Smooth muscle cell (in vitro differentiated cells): ENCODE data around the gene ZNF22. TPM values are rescaled to one million over a fixed set of nuclear protein-coding genes. Genes with fewer than 3 reads are reported as not detected.
A peak's percentile ranks its signal among the peaks of the same experiment; 100 is the strongest.

Experiments used
- DNase-seq: peaks from one replicate; lab custom pipeline; 2025; ENCODE audit not compliant: unreplicated experiment; lab: John Stamatoyannopoulos, UW
- H2AFZ ChIP-seq: fragments of 200-600 bp; sonication (generic); 2 replicates; pipeline ENCODE4 v1.6.0; 2016; ENCODE audit warnings: antibody characterized with exemption, low read depth, mild to moderate bottlenecking
- H3F3A ChIP-seq: fragments of 200-600 bp; sonication (generic); 2 replicates; pipeline ENCODE4 v1.6.0; 2017; ENCODE audit warnings: antibody characterized with exemption, low read depth
- H3K27ac ChIP-seq: fragments of 200-600 bp; sonication (generic); 2 replicates; pipeline ENCODE4 v1.5.1; 2016; ENCODE audit warnings: low read depth, mild to moderate bottlenecking
- H3K27me3 ChIP-seq: fragments of 200-600 bp; sonication (generic); 2 replicates; pipeline ENCODE4 v1.6.1; 2016; ENCODE audit warnings: low read depth, mild to moderate bottlenecking
- H3K36me3 ChIP-seq: fragments of 200-600 bp; sonication (generic); 2 replicates; pipeline ENCODE4 v1.5.1; 2016; ENCODE audit warnings: low read depth
- H3K4me1 ChIP-seq: fragments of 200-600 bp; sonication (generic); 2 replicates; pipeline ENCODE4 v1.5.1; 2016; ENCODE audit warnings: low read depth
- H3K4me2 ChIP-seq: fragments of 200-600 bp; sonication (generic); 2 replicates; pipeline ENCODE4 v1.6.0; 2016; ENCODE audit warnings: mild to moderate bottlenecking
- H3K4me3 ChIP-seq: fragments of 200-600 bp; sonication (generic); 2 replicates; pipeline ENCODE4 v1.5.1; 2016; ENCODE audit warnings: mild to moderate bottlenecking
- H3K79me2 ChIP-seq: fragments of 200-600 bp; sonication (generic); 2 replicates; pipeline ENCODE4 v1.6.0; 2016; ENCODE audit warnings: low read depth, mild to moderate bottlenecking
- H3K9ac ChIP-seq: fragments of 200-600 bp; sonication (generic); 2 replicates; pipeline ENCODE4 v1.6.0; 2016; ENCODE audit warnings: low read depth
- H3K9me3 ChIP-seq: fragments of 200-600 bp; sonication (generic); replicated peaks from 2 replicates; pipeline ENCODE4 v1.5.1; 2016; ENCODE audit warnings: low read depth
- H4K20me1 ChIP-seq: fragments of 200-600 bp; sonication (generic); 2 replicates; pipeline ENCODE4 v1.6.0; 2016; ENCODE audit warnings: low read depth
- CTCF ChIP-seq: fragments of 200-600 bp; sonication (generic); IDR thresholded peaks from 2 replicates; pipeline ENCODE4 v1.5.1; 2017; ENCODE audit warnings: borderline replicate concordance, mild to moderate bottlenecking, antibody characterized with exemption; ENCODE audit not compliant: insufficient read depth, poor library complexity, severe bottlenecking
- WGBS: methylation state at CpG from one replicate; pipeline ENCODE4 v1.1.7; 2016; ENCODE audit warnings: low lambda C conversion rate; 5-methylcytosine and 5-hydroxymethylcytosine counted together
- polyA plus RNA-seq: library from polyadenylated mRNA; unstranded; fragments of >200 nt; fragmentation: Nextera tagmentation; extraction: Ambion mirVana; gene quantifications from 2 replicates; pipeline ENCODE4 v1.2.1, GENCODE V29; 2016
- total RNA-seq: library from RNA; depleted of rRNA; stranded (reverse); fragments of >200 nt; gene quantifications from 2 replicates; pipeline ENCODE4 v1.2.3, GENCODE V29; 2014

ZNF22 gene
- total and polyA plus RNA-seq, 2 experiments from 2014 or later, result 30.7 to 38.9 TPM

GRCh38 chr10:44975431-44976331 is 25.0 kb upstream of the ZNF22 start:
- Histone ChIP-seq H3K79me2 (no peaks in the 10 kb centered on the region), H3K4me2 (peak overlapping the region; percentile 90), H4K20me1 (no peaks in the 10 kb centered on the region), H3K4me1 (peaks cover 27% of the 10 kb centered on the region), H3K27me3 (no peaks in the 10 kb centered on the region), H3K27ac (peak overlapping the region; percentile 58), H3K9ac (no peak overlapping the region), H2AFZ (no peak overlapping the region), H3F3A (peaks cover 6% of the 10 kb centered on the region), H3K9me3 (no peaks in the 10 kb centered on the region), H3K36me3 (no peaks in the 10 kb centered on the region), H3K4me3 (peak overlapping the region; percentile 50)
- TF ChIP-seq CTCF, result no peak
- DNase-seq, result peak; percentile 27
- WGBS, result 13% methylated on average over 10 of the region's 10 CpGs

GRCh38 chr10:44976352-44977198 is 24.1 kb upstream of the ZNF22 start:
- no peak for TF ChIP-seq CTCF
- Histone ChIP-seq H3K79me2 (no peaks in the 10 kb centered on the region), H3F3A (peaks cover 6% of the 10 kb centered on the region), H3K9ac (no peak overlapping the region), H3K27ac (peak overlapping the region; percentile 58), H3K27me3 (no peaks in the 10 kb centered on the region), H2AFZ (no peak overlapping the region), H3K4me1 (peaks cover 35% of the 10 kb centered on the region), H3K36me3 (no peaks in the 10 kb centered on the region), H3K4me2 (peak overlapping the region; percentile 90), H4K20me1 (no peaks in the 10 kb centered on the region), H3K4me3 (no peak overlapping the region), H3K9me3 (no peaks in the 10 kb centered on the region)
- 98% methylated on average over 9 of the region's 9 CpGs for WGBS
- no peak for DNase-seq

- peak overlapping the region; percentile 53 for H3K27ac ChIP-seq
- no peak for DNase-seq
- peaks cover 6% of the 10 kb centered on the region for H3F3A ChIP-seq
- WGBS, result 87% methylated on average over 24 of the region's 25 CpGs
- no peaks in the 10 kb centered on the region for H3K27me3 ChIP-seq
- H4K20me1 ChIP-seq, result no peaks in the 10 kb centered on the region
- H3K79me2 ChIP-seq, result no peaks in the 10 kb centered on the region
- H3K4me3 ChIP-seq, result peak overlapping the region; percentile 39
- no peaks in the 10 kb centered on the region for H3K9me3 ChIP-seq
- TF ChIP-seq CTCF, result no peak
- H3K4me1 ChIP-seq, result peaks cover 39% of the 10 kb centered on the region
- peak overlapping the region; percentile 83 for H3K4me2 ChIP-seq
- no peak overlapping the region for H2AFZ ChIP-seq
- no peak overlapping the region for H3K9ac ChIP-seq
- H3K36me3 ChIP-seq, result no peaks in the 10 kb centered on the region
Measured at GRCh38 chr10:44977287-44978212, 23.2 kb upstream of the ZNF22 start.
